Keratinocyte (primary cell): ENCODE measurements around the gene PLPPR2.

Experiments
- EZH2 ChIP-seq: IDR thresholded peaks from one replicate; pipeline ENCODE4 v1.6.1; 2012; ENCODE audit warnings: inconsistent platforms, mild to moderate bottlenecking, low read length, moderate library complexity
- TF ChIP-seq, protein P1 (sequence below), 3 experiments: IDR thresholded peaks in 1 of 3; conservative IDR thresholded peaks in 1 of 3; optimal IDR thresholded peaks in 1 of 3; 2 replicates in 2 of 3; 3 replicates in 1 of 3; pipeline versions ENCODE3 to v1.5.1; 2011; ENCODE audit warnings: low read length in 3 of 3, mild to moderate bottlenecking in 3 of 3, moderate library complexity in 2 of 3, control low read depth in 1 of 3, inconsistent platforms in 1 of 3; ENCODE audit not compliant: insufficient read depth in 2 of 3; ENCODE audit errors: extremely low read depth in 1 of 3

DNA sequence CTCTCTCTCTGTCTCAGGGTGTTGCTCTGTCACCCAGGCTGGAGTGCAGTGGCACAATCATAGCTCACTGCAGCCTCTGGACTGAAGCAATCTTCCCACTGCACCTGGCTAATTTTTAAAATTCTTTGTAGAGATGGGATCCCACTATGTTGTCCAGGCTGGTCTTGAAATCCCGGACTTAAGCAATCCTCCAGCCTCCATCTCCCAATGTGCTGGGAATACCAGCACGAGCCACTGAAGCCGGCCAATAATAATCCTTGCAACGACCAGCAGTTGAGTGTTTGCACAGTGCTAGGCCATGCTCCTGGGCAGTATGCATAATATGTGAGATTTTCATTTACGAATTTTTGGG is 29.5 kb downstream of the PLPPR2 start:
- TF ChIP-seq, protein P1, sequence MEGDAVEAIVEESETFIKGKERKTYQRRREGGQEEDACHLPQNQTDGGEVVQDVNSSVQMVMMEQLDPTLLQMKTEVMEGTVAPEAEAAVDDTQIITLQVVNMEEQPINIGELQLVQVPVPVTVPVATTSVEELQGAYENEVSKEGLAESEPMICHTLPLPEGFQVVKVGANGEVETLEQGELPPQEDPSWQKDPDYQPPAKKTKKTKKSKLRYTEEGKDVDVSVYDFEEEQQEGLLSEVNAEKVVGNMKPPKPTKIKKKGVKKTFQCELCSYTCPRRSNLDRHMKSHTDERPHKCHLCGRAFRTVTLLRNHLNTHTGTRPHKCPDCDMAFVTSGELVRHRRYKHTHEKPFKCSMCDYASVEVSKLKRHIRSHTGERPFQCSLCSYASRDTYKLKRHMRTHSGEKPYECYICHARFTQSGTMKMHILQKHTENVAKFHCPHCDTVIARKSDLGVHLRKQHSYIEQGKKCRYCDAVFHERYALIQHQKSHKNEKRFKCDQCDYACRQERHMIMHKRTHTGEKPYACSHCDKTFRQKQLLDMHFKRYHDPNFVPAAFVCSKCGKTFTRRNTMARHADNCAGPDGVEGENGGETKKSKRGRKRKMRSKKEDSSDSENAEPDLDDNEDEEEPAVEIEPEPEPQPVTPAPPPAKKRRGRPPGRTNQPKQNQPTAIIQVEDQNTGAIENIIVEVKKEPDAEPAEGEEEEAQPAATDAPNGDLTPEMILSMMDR (optimal IDR thresholded peaks at IDR 0.05 in 1 of 3, IDR thresholded peaks at IDR 0.05 in 1 of 3, conservative IDR thresholded peaks at IDR 0.05 in 1 of 3; ENCODE audit: extremely low read depth in 1 of 3, insufficient read depth in 2 of 3, low read length in 3 of 3) = no peak
- TF ChIP-seq EZH2 = no peak
